ENCODE measurements around the gene ELFN1. TPM values are rescaled to one million over a fixed set of nuclear protein-coding genes. Genes with fewer than 3 reads are reported as not detected.

Gene ELFN1
- total and polyA plus RNA-seq, 5 donors: 9.1 to 13.7 (median 12.4) TPM

DNA sequence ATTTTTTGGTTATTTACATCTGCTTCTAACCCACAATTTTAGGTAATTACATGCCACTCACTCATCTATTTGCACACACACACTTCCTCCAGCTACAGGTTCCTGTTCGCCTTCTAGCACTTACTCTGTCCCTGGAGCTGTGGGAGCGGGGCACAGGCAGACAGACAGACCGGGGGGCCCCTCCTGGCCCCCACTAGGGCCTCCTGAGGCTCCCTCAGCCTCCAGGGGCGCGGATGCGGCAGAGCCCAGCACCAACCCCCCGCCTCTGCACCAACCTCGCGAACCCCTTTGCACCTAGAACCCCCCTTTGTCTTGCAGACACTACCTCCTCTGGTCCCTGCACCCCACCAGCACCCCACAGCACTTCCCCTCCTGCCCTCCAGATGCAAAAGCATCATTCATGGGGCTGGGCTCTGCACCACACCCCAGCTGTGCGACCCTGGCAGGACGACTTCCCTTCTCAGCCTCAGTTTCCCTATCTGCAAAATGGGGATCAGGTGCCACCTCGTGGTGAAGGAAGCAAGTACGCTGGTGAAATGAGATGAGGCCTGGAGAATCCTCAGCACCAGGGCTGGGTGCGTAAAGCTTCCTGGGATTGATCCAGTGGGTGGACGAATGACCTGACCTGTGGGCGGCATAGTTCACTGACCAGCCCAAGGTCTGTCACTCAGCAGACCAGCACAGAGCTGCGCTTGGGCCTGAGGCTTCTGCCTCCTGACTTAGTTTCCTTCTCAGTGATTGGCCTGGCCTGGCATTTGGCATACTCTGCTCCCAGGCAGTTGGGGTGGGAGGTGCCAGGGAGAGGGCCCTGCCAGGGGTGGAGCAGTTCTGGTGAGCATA, 37.9 kb downstream of the ELFN1 start:
- H3K9me3 ChIP-seq (ENCODE audit: control insufficient read depth, low read length): no peaks in the 10 kb centered on the region
- 77% methylated on average over 17 of the region's 17 CpGs for WGBS
- H3K4me1 ChIP-seq (ENCODE audit: control insufficient read depth, insufficient read depth, low read length): no peaks in the 10 kb centered on the region
- no peak overlapping the region for H3K27ac ChIP-seq (ENCODE audit: low read length)
- DNase-seq (no peak), ATAC-seq (no peak)
- no peaks in the 10 kb centered on the region for H3K27me3 ChIP-seq (ENCODE audit: control insufficient read depth, insufficient read depth)
- intact Hi-C loops (cut with DNase I): no loop called here
- no peak overlapping the region for H3K4me3 ChIP-seq (ENCODE audit: low read length)

GRCh38 chr7:1708596-1709251, 38.6 kb downstream of the ELFN1 start:
- WGBS: 89% methylated on average over 17 of the region's 17 CpGs
- Histone ChIP-seq H3K27me3 (ENCODE audit: control insufficient read depth, insufficient read depth) (no peaks in the 10 kb centered on the region), H3K4me3 (ENCODE audit: low read length) (no peak overlapping the region), H3K27ac (ENCODE audit: low read length) (no peak overlapping the region), H3K4me1 (ENCODE audit: control insufficient read depth, insufficient read depth, low read length) (peaks cover 3% of the 10 kb centered on the region), H3K9me3 (ENCODE audit: control insufficient read depth, low read length) (no peaks in the 10 kb centered on the region)
- ATAC-seq (no peak), DNase-seq (no peak)
- intact Hi-C loops (cut with DNase I): no loop called here

DNA sequence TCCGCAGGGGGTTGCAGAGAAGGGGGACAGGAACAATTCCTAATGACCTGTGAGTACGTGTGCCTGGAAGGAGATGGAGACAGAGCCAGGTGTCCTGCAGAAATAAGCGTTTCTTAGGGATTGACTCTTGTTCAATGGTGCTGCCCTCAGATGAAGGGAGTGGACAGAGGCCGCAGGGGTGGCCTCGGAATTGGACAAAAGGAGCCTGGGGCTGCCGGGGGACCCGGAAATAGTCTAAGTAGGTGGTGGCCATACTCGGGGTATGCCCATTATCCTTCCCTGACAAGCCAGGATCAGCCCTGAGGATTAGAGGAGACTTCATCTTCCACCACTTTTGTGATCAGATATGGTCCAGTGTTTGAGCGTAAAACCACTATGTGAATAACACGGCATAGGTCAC, 39.2 kb downstream of the ELFN1 start:
- ATAC-seq: no peak
- Histone ChIP-seq H3K4me3 (ENCODE audit: low read length) (no peak overlapping the region), H3K27me3 (ENCODE audit: control insufficient read depth, insufficient read depth) (no peaks in the 10 kb centered on the region), H3K4me1 (ENCODE audit: control insufficient read depth, insufficient read depth, low read length) (peaks cover 3% of the 10 kb centered on the region), H3K9me3 (ENCODE audit: control insufficient read depth, low read length) (no peaks in the 10 kb centered on the region), H3K27ac (ENCODE audit: low read length) (no peak overlapping the region)
- intact Hi-C loops (cut with DNase I): no loop called here
- WGBS: 97% methylated on average over 10 of the region's 10 CpGs
- no peak for DNase-seq

DNA sequence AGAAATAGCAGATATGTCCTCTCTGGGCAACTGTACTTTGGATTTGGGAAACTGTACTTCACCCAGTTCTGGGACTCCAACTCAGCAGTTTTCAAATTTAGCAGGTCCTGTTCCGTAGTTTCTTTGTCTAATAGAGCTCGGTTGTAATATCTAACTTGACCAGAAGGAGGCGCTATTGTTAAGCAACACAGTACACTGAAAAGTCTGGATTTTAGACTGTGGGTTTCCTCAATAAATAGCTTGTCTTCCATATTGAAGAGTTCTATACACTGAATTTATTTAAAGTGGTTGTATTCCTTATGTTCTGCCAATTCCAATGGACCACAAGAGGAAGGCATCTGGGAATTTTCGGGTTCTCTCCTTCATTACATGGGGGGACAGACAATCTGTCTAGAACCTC, 39.8 kb downstream of the ELFN1 start:
- H3K9me3 ChIP-seq (ENCODE audit: control insufficient read depth, low read length): no peaks in the 10 kb centered on the region
- H3K4me1 ChIP-seq (ENCODE audit: control insufficient read depth, insufficient read depth, low read length): peaks cover 3% of the 10 kb centered on the region
- H3K4me3 ChIP-seq (ENCODE audit: low read length): no peak overlapping the region
- no peaks in the 10 kb centered on the region for H3K27me3 ChIP-seq (ENCODE audit: control insufficient read depth, insufficient read depth)
- ATAC-seq: no peak
- no peak overlapping the region for H3K27ac ChIP-seq (ENCODE audit: low read length)
- DNase-seq: no peak
- 90% methylated on average over 4 of the region's 4 CpGs for WGBS
- intact Hi-C loops (cut with DNase I): no loop called here

- Histone ChIP-seq H3K27ac (ENCODE audit: low read length) (no peak overlapping the region), H3K4me1 (ENCODE audit: control insufficient read depth, insufficient read depth, low read length) (peaks cover 3% of the 10 kb centered on the region), H3K9me3 (ENCODE audit: control insufficient read depth, low read length) (no peaks in the 10 kb centered on the region), H3K27me3 (ENCODE audit: control insufficient read depth, insufficient read depth) (no peaks in the 10 kb centered on the region), H3K4me3 (ENCODE audit: low read length) (no peak overlapping the region)
- intact Hi-C loops (cut with DNase I): no loop called here
- peak in 2 of 3 donors; percentile 33 to 36 for DNase-seq
- ATAC-seq: no peak
- 81% methylated on average over 6 of the region's 6 CpGs for WGBS
Observed at GRCh38 chr7:1710936-1711335, 40.9 kb downstream of the ELFN1 start.

GRCh38 chr7:1712907-1713501, 42.9 kb downstream of the ELFN1 start:
- no peak overlapping the region for H3K27ac ChIP-seq (ENCODE audit: low read length)
- no peaks in the 10 kb centered on the region for H3K27me3 ChIP-seq (ENCODE audit: control insufficient read depth, insufficient read depth)
- no peak for ATAC-seq
- WGBS: 64% methylated on average over 18 of the region's 18 CpGs
- peak in 2 of 3 donors; percentile 11 to 54 for DNase-seq
- no peak overlapping the region for H3K4me3 ChIP-seq (ENCODE audit: low read length)
- intact Hi-C loops (cut with DNase I): no loop called here
- peaks cover 3% of the 10 kb centered on the region for H3K4me1 ChIP-seq (ENCODE audit: control insufficient read depth, insufficient read depth, low read length)
- no peaks in the 10 kb centered on the region for H3K9me3 ChIP-seq (ENCODE audit: control insufficient read depth, low read length)

DNA sequence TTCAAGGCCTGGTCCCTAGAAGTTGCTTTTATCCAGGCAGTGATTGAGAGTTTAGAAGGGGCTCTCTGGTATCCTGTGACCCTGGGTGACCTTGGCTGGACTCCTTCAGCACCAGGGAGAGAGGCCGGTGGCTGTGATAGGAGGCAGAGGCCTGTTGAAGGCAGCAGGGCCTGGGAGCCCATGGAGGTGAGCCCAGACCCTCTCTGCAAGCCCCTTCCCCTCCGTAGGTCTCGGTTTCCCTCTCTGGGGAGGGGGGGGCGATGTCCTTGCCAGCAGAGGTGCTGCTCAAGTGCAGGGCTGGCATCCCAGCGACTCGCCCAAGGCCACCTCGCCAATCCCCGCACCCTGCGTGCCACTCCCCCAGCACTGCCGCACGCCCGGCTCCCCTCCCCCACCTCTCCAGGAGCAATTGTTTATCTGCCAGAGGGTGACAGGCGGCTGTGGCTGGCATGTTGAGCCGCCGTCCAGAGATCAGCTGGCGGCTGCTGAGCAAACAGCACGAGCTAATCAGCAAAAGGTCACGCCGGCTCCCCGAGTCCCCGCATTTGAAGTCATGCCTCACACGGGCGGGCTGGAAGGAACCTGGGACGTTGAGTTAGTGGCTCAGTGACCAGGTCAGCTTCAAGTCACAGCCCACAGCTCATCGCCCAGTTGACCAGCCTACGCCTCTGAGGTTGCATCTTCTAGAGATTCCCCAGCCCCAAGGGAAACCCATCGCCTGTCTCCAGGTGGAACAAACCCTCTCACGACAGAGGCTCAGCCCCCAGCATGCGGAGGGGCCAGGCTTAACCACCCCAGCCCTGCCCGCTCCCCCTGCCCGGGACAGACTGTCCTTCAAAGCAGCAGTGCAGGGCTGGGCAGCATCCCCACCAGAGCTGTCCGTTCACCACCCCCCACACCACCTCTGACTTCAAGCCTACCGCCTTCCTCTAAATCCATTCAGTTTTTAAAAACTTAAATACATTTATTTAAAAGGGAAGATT, 43.7 kb downstream of the ELFN1 start:
- no peaks in the 10 kb centered on the region for H3K27me3 ChIP-seq (ENCODE audit: control insufficient read depth, insufficient read depth)
- H3K4me1 ChIP-seq (ENCODE audit: control insufficient read depth, insufficient read depth, low read length): peaks cover 3% of the 10 kb centered on the region
- H3K27ac ChIP-seq (ENCODE audit: low read length): peak overlapping the region; percentile 59
- intact Hi-C loops (cut with DNase I): no loop called here
- WGBS: 47% methylated on average over 33 of the region's 33 CpGs
- H3K9me3 ChIP-seq (ENCODE audit: control insufficient read depth, low read length): no peaks in the 10 kb centered on the region
- no peak overlapping the region for H3K4me3 ChIP-seq (ENCODE audit: low read length)
- ATAC-seq (peak; percentile 69 to 79), DNase-seq (peak; percentile 63 to 83 (median 77))

DNA sequence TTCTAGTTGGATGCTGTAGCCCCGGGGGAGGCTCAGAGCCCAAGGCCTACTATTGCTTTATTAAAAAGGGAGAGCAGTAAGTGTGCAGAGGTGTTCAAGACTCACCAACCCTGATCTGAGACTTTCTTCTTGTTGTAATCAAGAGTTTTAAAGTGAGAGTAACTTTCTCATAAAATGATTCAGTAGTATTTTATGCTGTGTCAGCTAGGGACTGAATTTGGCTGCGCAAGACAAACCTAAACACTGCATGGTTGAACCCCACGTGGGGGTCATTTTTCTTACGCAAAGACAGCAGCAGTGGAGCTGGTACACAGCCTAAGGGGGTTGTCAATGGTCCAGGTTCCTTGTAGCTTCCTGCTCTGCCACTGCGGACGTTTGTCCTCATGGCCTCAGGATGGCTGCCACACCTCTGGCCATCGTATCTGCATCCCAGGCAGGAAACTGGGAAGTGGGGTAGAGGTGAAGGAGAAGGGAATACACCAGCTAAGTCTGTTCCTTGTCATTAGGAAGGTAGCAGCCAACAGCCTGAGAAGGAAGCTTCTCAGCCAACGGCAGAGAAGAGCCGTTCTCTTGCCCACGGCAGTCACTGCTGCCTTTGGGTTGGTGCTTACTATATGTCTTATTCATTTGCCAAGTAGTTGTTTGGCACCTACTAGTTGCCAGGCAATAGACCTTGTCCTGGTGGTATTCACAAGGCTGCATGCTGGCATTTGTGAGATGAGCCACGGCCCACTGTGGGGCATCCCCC, 44.7 kb downstream of the ELFN1 start:
- Histone ChIP-seq H3K4me1 (ENCODE audit: control insufficient read depth, insufficient read depth, low read length) (peaks cover 3% of the 10 kb centered on the region), H3K9me3 (ENCODE audit: control insufficient read depth, low read length) (no peaks in the 10 kb centered on the region), H3K27ac (ENCODE audit: low read length) (no peak overlapping the region), H3K27me3 (ENCODE audit: control insufficient read depth, insufficient read depth) (no peaks in the 10 kb centered on the region), H3K4me3 (ENCODE audit: low read length) (no peak overlapping the region)
- intact Hi-C loops (cut with DNase I): no loop called here
- 93% methylated on average over 11 of the region's 11 CpGs for WGBS
- ATAC-seq (no peak), DNase-seq (peak in 1 of 3 donors; percentile 19)

- no peak for ATAC-seq
- 90% methylated on average over 5 of the region's 5 CpGs for WGBS
- no peak overlapping the region for H3K4me3 ChIP-seq (ENCODE audit: low read length)
- no peaks in the 10 kb centered on the region for H3K9me3 ChIP-seq (ENCODE audit: control insufficient read depth, low read length)
- H3K27ac ChIP-seq (ENCODE audit: low read length): no peak overlapping the region
- peaks cover 3% of the 10 kb centered on the region for H3K4me1 ChIP-seq (ENCODE audit: control insufficient read depth, insufficient read depth, low read length)
- DNase-seq: peak; percentile 6 to 37 (median 37)
- intact Hi-C loops (cut with DNase I): no loop called here
- no peaks in the 10 kb centered on the region for H3K27me3 ChIP-seq (ENCODE audit: control insufficient read depth, insufficient read depth)
Observed at GRCh38 chr7:1715331-1715625, 45.2 kb downstream of the ELFN1 start.

DNA sequence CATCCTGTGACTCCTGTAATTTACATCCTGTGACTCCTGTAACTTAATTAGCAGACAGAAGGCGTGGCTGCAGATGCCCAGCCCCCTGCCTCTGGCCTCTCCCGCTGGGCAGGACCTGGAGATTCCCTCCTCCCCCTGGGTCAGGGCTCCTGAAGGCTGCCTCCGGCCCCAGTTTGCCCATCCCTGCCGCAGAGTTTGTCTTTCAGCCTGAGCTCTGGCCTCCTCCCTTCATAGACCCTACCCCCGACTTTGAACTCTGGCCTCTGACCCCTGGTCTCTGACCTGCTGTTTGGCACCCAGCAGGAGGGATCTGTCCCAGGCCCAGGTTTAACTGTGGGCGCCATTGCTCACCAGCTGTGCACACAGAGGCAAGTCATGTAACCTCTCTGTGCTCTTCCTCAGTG, 45.6 kb downstream of the ELFN1 start:
- Histone ChIP-seq H3K27ac (ENCODE audit: low read length) (no peak overlapping the region), H3K4me3 (ENCODE audit: low read length) (no peak overlapping the region), H3K27me3 (ENCODE audit: control insufficient read depth, insufficient read depth) (no peaks in the 10 kb centered on the region), H3K4me1 (ENCODE audit: control insufficient read depth, insufficient read depth, low read length) (peaks cover 3% of the 10 kb centered on the region), H3K9me3 (ENCODE audit: control insufficient read depth, low read length) (no peaks in the 10 kb centered on the region)
- peak in 2 of 3 donors; percentile 6 to 36 for DNase-seq
- 83% methylated on average over 6 of the region's 6 CpGs for WGBS
- intact Hi-C loops (cut with DNase I): no loop called here
- no peak for ATAC-seq
